ENCODE measurements around the gene CCDC57.

The CCDC57 gene

DNA sequence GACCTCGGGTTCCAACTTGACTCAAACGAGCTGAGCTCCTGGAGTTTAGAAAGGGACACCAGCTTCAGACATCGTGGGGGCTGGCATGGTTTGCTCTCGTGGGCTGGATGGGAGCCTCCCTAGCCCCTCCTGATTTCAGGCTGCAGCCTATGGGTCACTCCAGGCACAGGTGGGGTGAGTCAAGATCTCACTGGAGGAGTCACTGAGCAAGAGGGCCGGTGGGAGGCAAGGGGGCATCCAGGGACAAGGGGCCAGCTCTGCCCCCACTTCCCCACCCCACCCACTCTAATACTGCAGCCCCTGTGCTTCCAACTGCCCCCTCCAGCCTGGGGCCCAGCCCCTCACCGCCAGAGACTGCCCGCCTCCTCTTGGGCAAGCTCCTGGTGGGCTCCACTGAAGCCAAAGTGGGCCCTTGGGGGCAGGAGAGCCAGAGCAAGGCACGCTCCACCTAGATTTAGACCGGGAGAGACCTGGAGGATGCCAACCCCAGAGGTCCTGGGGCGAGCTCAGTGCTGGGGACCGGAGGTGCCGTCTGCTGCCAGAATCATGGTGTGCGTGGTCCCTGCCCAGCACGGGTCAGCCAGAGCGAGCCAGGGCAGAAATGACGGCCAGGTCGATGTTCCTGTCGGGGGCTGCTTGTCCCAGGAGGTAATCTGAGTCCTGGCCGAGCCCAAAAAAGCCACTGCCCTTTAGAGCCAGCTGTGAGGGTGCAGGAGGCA lies 22.6 kb upstream of the CCDC57 start:
- DNase-seq (ENCODE audit: low read depth): no peak

DNA sequence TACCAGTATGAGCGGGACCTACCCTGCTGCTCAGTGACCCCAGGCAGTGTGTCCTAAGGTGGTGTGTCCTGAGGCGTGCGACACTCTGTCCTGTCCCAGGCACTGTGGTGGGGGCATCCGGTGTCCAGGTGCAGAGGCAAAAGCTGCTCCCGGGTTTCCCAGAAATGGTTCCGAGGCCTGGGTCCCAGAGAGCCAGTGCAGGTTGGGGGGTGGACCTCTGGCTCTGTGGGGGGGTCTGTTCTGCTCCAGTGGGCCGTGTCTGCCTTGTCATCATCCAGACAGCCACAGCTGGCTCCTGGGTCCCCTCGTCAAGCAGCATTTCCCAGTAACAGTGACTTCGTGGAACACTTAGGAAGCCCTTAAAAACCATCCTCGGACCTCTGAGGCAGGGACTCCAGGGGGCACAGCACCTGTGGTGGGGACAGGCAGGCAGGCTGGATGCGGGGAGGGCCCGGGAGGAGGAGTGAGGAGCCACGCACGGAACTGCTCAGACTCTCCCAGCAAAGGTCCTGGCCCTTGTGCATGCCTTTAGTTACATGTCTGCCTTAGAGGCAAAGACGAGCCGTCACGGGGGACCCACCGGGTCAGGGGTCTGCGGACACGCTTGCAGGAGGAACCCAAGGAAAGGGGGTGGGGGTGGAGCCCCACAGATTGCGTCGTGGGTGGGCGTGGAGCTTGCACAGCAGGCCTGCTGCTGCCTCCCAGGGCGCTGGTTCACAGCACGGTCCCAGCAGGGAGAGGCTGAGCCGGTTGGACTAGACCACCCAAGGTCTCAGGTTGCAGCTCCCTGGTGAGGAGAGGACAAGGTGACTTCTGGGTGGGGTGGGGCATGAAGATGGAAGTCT lies 21.8 kb upstream of the CCDC57 start:
- no peak for DNase-seq (ENCODE audit: low read depth)

DNA sequence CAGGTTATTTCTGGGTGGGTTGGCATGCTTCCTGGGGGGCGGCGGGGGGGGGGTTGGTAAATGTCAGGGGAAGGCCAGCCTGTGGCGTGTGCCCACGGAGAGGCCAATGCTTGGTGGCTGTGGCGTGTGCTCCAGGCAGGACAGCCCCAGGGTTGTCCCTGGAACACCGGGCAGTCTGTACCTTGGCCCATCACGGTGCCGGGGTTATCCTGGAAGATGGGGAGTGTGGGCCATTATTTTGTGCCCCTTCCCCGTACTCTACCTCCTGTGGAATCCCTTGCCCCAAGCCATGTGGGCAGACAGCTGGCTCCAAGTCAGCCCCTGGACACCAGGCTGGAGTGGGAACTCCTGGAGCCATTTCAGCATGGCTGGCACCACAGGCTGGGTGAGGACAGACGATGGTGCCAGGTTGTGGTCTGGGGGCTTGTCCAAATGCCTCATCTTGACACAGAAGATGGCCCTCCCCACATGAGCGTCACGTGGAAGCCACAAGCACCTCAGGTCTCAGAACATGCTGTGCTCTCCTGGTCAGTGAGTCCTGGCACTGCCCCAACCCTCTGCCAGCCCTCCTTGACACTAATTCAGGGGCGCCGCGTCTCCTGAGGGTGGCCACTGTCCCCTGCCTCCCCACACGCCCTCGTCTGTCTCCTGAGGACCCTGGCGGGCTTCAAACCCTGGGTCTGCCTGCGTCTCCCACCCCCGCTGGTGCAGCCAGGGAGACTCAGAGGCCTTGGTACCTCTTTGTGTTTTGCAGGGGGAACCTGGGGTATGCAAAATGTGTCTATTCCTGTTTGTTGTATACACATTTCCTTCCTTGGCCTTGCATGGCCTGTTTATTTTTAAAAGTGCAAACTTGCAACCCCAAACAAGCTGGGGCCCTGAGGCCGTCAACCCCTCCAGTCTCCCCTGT lies 20.5 kb upstream of the CCDC57 start:
- DNase-seq (ENCODE audit: low read depth): no peak

DNA sequence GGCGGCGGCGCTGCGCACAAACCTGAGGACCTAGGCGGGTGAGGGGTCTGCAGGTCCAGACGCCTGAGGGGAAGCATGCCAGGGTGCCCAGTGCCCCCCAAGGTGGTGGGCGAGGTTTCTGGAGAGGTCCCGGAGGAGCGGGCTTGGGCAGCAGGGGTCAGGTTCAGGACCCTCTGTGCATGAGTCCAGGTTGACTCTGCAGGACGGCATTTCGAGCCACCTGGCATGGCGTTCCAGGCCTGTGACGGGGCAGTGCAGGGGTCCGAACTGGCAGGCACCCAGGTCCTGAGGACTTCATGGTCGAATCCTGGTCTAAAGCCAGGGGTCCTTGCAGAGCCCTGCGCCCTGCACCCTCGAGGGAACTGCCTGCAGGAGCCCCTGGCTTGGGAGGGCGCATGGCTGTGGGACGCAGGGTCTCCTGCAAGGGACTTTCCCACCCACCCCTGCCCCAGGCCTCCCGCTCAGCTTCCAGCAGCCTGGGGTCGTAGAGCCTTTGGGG lies 19.7 kb upstream of the CCDC57 start:
- DNase-seq (ENCODE audit: low read depth): no peak

DNA sequence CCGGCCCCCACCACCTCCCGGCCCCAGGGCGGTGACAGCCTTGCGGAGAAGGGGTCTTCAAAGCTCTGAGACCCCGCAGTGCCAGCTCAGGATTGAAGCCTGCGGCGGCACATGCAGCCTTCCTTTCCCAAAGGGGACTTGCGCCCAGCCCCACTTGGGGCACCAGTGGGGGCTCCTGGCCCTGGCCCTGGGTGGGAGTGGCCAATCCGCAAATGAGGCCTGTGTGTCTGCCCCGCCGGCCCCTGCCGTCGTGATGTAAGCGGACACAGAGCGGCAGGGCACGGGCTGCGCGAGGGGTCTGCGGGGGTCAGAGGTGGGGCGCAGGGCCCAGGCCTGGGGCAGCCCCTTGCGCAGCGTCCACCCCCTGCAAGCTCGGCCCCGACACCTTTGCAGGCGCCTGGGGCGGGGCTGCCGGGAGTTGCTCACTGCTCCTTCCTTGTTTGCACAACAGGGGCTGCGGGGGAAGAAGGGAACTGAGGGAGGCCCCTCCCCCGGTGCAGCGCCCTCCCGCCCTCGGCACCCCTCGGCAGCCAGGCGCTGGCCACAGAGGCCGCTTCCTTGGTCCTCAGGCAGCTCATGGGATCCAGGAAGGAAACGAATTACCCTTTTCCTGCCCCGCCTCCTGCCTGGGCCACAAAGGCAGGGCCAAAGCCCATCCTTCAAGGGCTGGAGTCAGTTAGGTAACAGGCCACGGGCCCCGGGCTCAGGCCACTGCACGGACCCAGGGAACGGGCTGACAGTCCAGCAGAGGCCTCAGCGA lies 19.1 kb upstream of the CCDC57 start:
- no peak for DNase-seq (ENCODE audit: low read depth)

DNA sequence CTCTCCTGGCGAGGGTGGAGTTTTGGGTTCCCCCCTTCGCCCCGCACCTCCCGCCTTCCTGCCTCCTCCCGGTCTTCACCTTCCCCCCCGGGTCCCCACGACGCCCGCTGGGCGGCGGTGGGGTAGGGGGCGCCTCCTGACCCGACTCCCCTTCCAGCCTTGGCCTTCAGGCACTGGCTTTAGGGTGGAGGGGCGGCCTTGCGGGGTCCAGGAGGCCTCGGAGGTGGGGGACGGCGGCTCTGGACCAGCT lies 18.6 kb upstream of the CCDC57 start:
- DNase-seq (ENCODE audit: low read depth): no peak

DNA sequence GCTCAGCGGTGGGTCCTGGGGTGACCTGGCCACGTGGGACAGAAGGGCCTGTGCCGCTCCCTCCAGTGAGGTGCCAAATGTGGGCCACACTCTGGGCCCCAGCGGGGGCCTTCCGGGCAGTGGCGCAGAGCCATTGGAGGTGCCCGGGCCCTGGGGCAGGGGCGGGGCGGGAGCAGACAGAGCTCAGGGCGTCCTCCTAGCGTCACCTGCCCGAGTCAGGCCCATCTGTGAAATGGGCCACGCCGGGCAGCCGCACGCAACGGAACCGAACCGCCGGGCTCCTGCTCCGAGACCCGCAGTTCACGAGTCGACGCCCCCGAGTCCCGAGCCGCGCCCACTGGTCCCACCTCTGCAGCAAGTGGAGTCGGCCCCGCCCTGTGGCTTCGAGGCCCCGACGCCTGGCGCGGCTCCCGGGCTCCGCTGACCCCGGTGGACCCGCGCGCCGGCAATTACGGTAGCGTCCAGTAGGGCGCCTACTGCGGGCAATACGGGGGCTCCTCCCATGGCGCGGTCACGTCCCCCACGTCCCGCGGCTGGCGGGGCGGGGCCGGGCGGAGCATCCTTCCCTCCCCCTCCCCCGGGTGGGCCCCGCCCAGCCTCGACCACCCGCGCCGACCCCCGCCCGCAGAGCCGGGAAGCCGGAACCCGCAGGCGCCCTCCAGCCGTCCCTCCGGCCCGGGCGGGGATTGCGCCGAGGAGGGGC lies 18.1 kb upstream of the CCDC57 start:
- peak; percentile 58 for DNase-seq (ENCODE audit: low read depth)

DNA sequence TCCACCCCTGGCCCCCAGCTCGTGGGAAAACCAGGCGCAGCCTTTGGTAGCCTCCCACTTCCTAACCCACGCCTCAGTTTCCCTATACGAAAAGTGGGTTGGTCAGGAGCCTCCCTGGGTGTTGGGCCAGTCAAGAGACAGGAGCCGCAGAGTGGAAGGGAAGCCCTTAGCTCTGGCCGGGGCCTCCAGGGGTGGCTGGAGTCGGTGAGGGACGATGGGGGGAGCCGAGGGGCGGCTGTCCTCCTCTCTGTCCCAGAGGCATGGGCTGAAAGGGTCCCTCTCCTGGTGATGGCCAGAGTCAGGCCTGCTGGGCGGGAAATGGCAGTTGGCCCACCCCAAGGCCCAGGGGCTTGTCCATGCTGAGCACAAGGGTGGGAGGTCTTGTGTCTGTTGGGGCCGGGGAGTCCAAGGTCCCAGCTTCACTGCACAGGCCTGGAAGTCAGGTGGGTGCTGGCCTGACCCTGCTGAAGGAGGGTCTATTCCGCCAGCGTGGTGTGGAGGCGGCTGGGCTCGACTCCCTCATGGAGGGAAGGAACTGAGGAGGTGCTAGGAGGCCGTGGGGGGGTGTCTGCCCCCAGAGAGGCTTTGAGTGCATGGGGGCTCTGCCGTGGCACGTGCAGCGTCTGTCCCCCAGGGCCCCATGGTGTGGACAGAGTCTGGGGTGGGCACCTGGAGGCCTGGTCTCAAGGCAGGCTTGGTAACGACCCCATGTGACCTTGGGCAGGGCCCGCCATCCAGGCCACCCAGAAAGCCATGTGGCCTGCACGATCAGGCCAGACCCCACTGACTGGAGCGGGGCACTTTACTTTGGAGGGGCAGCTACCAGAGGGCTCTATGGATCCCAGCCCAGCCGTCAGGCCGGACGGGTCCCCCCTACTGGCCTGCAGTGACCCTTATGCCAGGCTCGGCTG lies 17.3 kb upstream of the CCDC57 start:
- no peak for DNase-seq (ENCODE audit: low read depth)

DNA sequence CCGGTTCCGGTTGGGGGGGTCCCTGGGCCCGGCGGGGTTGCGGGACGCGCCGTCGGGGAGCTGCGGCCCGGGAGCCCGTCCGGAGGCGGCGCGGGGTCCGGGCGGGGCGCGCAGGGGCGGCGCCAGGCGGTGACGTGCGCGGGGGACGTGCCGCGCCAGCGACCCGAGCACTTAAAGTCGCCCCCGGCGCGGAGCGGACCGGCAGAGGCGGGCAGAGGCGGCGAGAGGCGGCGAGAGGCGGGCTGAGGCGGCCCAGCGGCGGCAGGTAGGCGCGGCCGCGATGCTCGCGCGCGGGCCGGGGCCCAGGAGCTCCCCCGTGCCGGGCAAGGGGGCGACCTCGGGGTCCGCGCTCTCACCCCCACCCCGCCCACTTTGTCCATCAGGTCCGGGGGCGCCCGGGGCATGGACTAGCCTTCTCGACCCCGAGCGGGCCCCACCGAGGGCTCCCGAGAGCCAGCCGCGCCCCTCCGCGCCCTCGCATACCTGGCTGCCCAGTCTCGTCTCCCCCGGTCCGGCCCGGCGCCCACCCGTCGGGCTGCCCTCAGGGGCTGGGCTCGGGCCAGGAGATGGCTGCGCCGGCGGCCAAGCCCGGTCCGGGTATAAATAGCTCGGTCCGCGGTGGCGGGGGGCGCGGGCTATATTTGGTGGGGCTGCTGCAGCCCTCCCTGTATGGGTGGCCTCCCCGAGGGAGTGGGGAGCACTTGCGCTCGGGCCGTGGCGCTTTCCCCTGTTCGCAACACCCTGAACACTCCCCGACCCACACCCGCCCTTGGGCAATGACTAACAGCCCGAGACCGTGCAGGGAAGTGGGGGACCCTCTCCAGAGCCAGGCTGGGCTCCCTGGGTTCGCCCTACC lies 16.4 kb upstream of the CCDC57 start, which contains the start of gene SLC16A3:
SLC16A3 (plus strand) TSS at position 201 of the 856 bp plus-strand sequence. CDS start 6,967 bp downstream, outside the sequence.
- no peak for DNase-seq (ENCODE audit: low read depth)

DNA sequence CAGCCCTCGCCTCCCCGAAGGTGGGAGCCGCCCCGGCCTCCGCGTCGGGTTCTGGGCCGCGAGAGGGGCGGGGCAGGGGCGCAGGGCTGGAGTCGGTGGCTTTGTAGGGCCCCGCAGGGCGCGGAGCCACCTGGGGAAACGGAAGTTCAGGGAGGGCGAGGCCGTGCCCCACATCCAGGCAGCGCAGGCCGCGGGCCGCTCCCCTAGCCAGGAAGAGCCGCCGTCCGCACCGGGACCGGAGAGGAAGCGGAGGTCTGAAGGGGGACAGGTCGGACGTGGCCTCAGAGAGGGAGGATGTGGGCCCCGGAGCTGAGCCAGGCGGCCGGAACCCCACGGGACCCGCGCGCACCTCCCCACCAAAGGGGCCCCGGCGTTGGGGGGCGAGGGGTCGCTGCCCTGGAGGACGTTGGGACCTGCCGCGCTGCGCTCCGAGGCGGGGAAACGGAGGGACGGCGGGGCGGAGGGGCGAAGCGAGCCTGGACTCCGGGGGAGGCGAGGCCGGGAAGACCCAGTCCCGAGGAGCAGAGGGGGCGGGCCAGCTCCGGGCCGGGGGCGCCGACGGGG lies 15.7 kb upstream of the CCDC57 start:
- DNase-seq (ENCODE audit: low read depth): no peak

DNA sequence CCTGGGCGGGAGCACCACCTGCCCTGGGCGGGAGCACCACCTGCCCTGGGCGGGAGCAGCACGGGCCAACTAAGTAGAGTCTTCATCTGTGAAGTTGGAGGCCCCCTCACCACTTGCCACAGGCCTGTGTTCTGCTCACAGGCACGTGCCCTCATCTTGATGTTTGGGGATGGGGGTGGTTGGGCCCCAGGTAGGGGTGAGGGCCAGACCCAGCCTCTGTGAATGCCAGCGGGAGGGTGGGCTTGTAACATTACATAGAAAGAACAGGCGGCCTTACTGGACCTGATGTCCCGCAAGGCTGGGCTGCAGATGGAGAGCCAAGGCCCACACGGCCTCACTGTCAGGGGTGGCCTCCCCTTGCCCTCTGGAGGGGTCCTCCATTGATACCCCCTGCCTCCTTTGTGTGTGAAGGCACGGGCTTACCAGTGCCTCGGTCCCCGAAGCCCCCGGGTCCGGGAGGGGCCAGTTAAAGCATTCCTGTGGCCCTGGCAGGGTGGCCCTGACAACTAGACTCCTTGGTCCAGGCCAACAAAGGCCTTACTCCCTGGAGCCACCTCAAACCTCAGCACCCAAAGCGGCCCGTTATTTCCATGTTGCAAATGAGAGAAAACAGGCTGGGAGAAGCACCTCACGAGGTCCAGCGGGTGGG lies 15.1 kb upstream of the CCDC57 start:
- DNase-seq (ENCODE audit: low read depth): no peak

DNA sequence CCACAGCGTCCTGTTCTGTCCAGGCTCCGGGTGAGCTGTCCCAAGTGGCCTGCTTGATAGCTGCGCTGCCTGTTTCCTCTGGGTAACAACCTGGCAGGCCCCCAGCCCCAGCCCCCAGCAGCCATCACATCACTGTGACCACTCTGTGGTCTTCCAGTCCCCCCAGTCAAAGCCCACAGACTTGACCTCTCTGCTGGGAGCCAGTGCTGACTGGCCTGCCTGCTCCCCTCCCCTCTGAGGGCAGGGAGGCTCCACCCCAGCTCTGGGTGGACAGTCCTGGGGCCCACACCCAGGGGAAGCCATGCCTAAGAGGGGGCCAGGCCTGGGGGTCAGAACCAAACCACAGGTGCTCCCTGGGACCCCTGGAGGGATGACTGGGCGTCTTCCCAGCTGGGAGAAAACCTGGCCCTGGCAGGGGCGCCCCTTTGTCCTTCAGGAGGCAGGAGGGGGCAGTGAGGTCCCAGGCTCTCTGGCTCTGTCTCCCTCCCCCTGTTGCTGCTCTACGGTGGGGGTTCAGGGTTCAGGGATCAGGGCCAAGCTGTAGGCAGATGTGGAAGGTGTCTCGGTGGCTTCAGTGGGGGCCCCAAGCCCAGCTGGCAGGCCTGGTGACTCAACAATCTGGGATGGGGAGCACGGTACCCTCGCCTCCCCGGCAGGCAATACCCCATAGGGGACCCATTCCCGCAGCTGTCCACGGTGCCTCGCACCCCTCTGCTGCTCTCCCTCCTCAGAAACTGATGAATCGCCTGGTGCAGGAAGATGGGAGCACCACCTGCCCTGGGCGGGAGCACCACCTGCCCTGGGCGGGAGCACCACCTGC lies 14.4 kb upstream of the CCDC57 start:
- DNase-seq (ENCODE audit: low read depth): no peak

DNA sequence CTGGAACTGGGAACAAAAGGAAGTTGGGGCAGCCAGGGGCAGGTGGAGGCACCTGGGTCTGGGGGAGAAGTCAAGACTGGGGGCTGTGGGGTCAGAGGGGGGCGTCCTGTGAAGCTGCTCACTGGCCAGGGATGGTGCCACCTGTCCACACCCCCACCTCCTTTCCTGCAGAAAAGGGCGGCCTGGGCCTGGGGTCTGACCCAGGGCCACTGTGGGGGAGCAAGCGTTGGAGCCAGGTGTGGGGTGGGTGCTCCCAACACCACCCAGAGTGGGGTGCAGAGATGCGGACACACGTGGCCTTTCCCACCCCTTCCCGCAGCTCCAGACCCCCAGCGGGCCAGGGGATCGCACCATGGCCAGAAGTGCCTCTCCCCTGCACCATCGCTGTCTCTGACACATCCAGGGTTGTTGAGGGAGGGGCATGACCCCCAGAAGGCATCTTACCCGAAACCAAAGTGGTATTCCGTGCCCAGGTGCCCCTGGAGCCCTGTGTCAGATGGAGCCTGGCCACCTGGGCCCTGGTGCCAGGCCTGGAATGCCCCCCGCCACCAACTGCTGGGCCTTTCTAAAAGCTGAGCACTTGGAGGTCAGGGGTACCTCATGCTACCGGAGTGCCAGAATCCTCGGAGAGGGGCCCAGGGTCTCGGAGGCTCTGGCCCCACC lies 13.6 kb upstream of the CCDC57 start:
- DNase-seq (ENCODE audit: low read depth): no peak

DNA sequence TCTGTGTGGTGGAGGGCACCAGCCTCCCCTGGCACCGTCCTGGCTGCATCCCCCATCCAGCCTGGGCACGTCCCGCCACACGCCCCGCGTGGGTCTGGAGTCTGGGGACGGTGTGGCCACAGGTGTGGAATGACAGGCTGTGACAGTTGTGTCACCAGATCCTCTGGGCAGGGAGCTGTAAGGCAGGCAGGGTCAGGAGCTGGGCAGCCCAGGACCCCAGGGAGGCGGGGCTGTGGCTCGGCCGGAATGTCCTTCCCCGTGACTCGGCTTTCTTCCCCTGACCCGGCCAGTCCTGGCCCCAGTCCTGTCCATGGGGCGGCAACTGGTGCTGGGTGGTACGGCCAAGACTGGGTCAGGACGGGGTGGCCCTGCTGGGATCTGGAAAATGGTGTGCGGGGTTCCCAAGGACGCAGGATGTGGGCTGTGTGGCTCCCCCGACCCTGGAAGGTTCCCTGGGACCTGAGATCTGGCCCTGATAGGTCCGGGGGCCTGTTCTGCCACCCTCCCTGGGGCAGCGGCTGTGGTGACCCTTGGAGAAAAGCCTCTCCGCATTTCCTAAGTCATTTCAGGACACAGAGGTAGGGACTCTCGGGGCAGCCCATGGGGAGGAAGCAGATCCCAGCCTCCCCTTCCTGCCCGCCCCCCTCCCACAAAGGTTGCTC lies 12.9 kb upstream of the CCDC57 start:
- no peak for DNase-seq (ENCODE audit: low read depth)

DNA sequence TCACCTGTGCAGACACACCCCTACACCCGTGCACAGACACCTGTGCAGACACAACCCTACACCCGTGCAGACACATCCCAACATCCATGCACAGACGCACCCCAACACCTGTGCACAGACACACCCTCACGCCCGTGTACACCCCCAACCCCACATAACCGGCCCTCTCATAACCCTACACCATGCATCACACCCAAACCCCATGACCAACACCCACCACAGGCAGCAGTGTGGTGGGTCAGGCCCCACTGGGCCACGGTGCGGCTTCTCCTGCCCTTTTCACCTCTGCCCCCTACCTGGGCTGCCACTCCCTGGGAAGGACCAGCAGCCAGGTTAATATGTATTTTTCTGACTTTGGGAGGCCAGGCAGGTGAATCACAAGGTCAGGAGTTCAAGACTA lies 12.0 kb upstream of the CCDC57 start:
- no peak for DNase-seq (ENCODE audit: low read depth)

DNA sequence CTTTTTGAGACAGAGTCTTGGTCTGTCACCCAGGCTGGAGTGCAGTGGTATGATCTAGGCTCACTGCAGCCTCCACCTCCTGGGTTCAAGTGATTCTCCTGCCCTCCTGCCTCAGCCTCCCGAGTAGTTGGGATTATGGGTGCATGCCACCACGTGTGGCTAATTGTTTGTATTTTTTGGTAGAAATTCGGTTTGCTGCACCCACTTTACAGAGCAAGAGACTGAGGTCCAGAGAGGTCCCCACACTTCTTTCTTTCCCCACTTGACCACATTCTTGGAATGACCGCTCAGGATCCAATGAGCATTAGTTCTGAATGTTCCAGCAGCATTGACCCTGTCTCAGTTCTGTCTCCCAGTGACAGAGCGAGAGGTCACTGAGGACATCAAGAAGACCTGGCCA lies 10.9 kb upstream of the CCDC57 start:
- DNase-seq (ENCODE audit: low read depth): no peak
